ENCODE data around the gene FAM83F.

DNA sequence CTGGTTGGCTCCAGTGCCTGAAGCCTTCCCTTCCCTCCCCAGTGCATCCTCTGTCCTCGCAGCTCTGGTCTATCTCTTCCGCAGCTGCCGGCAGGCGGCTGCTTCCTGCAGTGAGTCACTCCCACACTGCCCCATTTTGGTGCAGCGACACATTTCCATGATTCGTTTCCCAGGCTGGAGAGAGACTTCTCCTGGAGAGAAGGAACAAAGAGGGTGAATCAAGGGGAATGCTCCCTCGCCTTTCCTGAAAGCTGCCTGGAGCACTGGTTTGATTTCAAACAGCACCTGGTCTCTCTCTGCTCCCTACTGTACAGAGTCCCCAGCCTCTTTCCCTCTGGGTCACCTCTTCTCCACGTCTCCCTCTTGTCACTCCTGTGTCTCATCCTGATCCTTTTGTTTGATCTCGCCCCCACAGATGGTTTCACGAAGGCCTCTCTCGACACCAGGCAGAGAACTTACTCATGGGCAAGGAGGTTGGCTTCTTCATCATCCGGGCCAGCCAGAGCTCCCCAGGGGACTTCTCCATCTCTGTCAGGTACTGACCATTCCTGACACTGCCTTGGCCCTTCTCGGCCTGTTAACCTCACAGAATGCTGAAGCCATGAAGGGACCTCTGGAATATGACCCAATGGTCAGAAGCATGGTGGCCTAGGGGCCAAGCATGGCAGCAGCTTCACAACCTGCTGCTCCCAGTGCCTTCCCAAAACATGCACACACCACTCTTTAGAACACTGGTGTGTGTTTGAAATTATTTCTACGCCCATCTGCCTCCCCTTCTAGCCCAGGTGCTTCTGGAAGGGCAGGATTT is 34.9 kb upstream of the FAM83F start, which contains the start of gene TMA7B:
- TF ChIP-seq TCF4 (CRISPR knock-in tag; IDR thresholded peaks at IDR 0.05; ENCODE audit: borderline replicate concordance) (no peak), GLIS3 (CRISPR knock-in tag; IDR thresholded peaks at IDR 0.05) (no peak)
